HG03575 (cell line): Measurements from ENCODE around the gene MYH8.

Experiments
- ATAC-seq: cut with Tn5 transposase; IDR thresholded peaks from one replicate; pipeline ENCODE4 v1.9.1; 2021; ENCODE audit not compliant: unreplicated experiment, insufficient number of reproducible peaks, low FRiP score; ENCODE audit errors: extremely low read depth

MYH8 gene

DNA sequence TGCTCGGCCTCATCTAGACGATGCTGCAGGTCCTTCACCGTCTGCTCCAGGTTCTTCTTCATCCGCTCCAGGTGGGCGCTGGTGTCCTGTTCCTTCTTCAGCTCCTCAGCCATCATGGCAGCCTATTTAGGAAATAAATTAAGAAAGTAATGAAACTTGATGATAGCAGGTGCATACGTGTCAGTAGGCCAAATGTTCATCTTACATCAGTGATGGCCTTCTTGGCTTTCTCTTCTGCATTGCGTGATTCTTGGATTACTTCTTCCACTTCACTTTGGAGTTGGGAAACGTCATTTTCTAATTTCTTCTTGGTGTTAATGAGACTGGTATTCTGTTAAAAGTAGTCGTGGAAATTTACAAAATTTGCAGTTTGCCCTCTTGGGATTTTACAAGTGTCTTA lies 28.9 kb downstream of the MYH8 start:
- no peak for ATAC-seq

DNA sequence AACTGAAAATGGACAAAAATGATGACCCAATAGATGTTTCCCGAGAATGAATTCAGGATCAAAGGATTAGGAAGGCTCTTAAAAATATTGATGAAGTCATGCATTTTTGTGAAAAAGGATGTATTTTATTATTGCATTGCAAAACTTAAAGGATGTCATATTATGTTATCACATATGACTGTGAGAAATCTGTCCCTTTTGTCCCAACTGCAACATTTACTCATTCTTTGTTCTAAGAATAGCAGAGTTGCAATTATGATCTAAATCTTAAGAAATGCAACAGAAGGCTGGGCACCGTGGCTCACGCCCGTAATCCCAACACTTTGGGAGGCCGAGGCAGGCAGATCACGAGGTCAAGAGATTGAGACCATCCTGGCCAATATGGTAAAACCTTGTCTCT lies 35.9 kb downstream of the MYH8 start:
- ATAC-seq, result no peak

GRCh38 chr17:10384175-10384574 lies 37.6 kb downstream of the MYH8 start:
- ATAC-seq, result no peak

DNA sequence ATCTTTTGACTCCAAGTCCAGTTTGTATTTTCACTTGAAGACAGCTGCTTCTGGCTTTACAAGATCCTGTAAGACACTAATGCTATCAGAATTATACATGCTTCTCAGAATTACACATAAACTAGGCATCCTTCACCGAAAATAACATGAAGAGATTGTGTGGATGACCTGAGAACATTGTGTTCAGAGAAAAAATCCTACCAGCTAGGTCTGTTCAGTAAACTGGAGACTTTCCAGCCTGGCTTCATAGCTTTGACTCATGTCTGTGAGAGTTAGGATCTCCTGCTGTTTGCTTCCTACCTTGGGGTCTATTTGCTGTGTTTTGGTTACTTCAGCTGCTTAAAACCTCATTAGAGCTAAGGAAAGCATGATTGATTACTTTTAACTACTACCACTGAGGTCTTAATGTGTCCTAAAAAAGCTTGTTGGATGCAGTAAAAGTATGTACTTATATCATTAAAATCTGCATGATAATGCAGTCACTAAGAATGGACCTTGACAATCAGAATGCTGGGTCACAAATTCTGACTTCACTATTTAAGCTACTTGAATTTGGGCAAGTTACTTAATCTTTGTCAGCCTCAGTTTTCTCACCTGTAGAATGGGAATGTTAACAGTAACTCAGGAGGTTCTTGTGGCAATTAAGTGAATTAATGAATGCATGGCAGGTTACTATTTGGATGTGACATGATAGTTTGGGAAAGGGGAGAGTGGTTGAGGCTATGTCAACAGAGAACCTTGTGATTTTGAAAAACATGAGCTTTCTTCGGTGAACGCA lies 40.9 kb downstream of the MYH8 start:
- no peak for ATAC-seq

GRCh38 chr17:10372906-10373305 lies 48.8 kb downstream of the MYH8 start, which contains the start of gene MYH13:
Gene MYH13 (minus strand): TSS chr17:10373006. CDS start chr17:10364530, 8,476 bp downstream.
- ATAC-seq, result no peak

DNA sequence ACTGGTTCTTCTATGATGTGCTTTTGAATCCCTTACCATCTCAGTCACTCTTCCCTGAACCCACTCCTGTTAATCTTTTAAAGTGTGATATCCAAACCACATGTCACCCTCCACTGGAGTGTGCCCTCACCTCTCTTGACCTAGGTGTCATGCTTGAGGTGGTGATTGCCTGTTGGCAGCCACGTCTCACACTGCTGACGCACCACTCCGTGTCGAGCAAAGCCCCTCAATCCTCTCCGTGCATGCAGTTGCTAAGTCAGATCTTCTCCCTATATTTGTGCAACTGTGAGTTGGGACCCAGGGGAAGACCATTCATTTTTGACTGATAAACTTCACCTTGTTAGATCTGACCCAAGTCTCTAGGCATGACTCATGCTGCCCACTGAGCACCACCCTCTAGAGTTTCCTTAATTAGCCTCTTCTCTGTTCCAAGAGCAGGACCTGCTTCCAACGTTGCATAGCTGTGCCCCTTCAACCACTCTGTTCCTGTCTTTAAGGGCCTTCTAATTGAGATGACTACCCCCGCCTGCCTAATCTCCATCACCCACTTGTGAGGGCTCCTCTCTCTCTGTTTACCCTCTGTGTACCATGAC lies 51.6 kb downstream of the MYH8 start:
- ATAC-seq, result no peak

GRCh38 chr17:10369239-10369638 lies 52.5 kb downstream of the MYH8 start:
- no peak for ATAC-seq

GRCh38 chr17:10368561-10368960 lies 53.2 kb downstream of the MYH8 start:
- ATAC-seq, result no peak

DNA sequence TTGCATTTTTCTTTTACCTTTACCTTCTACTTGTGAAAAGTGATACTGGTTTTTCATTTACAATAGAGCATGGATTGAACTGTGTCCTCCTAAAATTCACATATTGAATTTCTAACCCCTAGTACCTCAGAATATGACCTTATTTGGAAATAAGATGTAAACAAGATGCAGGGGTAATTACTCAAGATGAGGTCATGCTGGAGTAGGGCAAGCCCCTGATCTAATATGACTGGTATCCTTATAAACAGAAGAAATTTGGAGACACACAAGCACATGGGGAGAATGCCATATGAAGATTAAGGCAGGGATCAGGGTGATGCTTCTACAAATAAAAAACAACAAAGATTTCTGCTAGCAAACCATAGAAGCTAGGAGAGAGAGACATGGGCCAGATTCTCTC lies 61.2 kb downstream of the MYH8 start:
- ATAC-seq, result no peak

DNA sequence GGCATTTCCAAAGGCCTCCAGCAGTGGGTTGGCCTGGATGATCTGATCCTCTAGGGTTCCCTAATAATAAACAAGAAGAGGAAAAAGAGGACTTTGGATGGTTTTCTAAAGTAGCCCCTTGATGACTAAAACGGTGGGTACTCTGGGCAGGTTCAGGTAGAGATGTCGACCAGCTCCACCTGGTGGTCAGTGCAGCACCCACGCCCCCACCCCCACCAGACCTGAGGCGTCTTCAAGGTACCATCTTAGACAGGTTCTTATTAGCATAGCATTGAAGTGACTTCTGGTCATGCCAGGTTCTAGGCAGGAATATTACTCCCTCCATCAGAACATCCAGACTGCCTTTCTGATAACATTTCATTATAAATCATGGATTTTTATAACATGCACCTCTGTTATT lies 64.0 kb downstream of the MYH8 start:
- no peak for ATAC-seq

GRCh38 chr17:10354651-10355050 lies 67.1 kb downstream of the MYH8 start:
- ATAC-seq, result no peak

- ATAC-seq, result no peak
Measured at GRCh38 chr17:10352893-10353292, 68.9 kb downstream of the MYH8 start.

DNA sequence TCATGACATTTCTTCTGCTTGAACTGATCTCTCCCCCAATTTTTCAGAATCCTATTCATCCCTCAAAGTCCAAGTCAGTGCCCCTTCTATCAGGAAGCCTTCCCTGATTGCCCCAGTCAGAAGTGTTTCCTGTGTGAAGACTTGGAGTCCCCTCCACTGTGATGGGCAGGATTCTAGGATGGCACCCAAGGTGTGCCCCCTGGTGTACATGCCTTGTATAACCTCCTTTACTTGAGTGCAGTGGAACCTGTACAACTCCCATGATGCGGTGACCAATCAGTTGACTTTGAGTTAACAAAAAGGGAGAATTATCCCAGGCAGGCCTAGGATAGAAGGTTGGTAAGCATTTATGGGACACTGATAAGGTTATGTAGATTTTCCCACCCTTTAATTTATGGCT lies 72.3 kb downstream of the MYH8 start:
- ATAC-seq, result no peak

GRCh38 chr17:10344816-10345215 lies 76.9 kb downstream of the MYH8 start:
- no peak for ATAC-seq
